ACC112 (cell line): ENCODE measurements around the gene LRRK1.

Experiments
- H2AFZ ChIP-seq: fragments of 200-600 bp; sonication (generic); one replicate; pipeline ENCODE4 v1.6.0; 2017; ENCODE audit warnings: antibody characterized with exemption, low read length; ENCODE audit not compliant: unreplicated experiment
- H3K27ac ChIP-seq: fragments of 200-600 bp; sonication (generic); 2 replicates; pipeline ENCODE4 v1.5.1; 2014; ENCODE audit warnings: low read depth, mild to moderate bottlenecking, antibody characterized with exemption, low read length, moderate library complexity
- H3K27me3 ChIP-seq: fragments of 200-600 bp; sonication (generic); 2 replicates; pipeline ENCODE4 v1.6.1; 2014; ENCODE audit warnings: mild to moderate bottlenecking, antibody characterized with exemption, low read length, moderate library complexity, mixed read lengths; ENCODE audit not compliant: insufficient read depth
- H3K36me3 ChIP-seq: fragments of 200-600 bp; sonication (generic); 2 replicates; pipeline ENCODE4 v1.6.1; 2016; ENCODE audit warnings: mild to moderate bottlenecking, antibody characterized with exemption, low read length, moderate library complexity, mixed read lengths; ENCODE audit not compliant: insufficient read depth
- H3K4me1 ChIP-seq: fragments of 200-600 bp; sonication (generic); one replicate; pipeline ENCODE4 v1.6.1; 2016; ENCODE audit warnings: low read length, mixed read lengths; ENCODE audit not compliant: insufficient read depth, unreplicated experiment, control insufficient read depth
- H3K4me3 ChIP-seq: fragments of 200-600 bp; sonication (generic); 2 replicates; pipeline ENCODE4 v1.5.1; 2014; ENCODE audit warnings: mild to moderate bottlenecking, low read depth, low read length
- H3K79me2 ChIP-seq: fragments of 200-600 bp; sonication (generic); one replicate; pipeline ENCODE4 v1.6.0; 2016; ENCODE audit warnings: low read length; ENCODE audit not compliant: control insufficient read depth, unreplicated experiment, insufficient read depth

LRRK1 gene

DNA sequence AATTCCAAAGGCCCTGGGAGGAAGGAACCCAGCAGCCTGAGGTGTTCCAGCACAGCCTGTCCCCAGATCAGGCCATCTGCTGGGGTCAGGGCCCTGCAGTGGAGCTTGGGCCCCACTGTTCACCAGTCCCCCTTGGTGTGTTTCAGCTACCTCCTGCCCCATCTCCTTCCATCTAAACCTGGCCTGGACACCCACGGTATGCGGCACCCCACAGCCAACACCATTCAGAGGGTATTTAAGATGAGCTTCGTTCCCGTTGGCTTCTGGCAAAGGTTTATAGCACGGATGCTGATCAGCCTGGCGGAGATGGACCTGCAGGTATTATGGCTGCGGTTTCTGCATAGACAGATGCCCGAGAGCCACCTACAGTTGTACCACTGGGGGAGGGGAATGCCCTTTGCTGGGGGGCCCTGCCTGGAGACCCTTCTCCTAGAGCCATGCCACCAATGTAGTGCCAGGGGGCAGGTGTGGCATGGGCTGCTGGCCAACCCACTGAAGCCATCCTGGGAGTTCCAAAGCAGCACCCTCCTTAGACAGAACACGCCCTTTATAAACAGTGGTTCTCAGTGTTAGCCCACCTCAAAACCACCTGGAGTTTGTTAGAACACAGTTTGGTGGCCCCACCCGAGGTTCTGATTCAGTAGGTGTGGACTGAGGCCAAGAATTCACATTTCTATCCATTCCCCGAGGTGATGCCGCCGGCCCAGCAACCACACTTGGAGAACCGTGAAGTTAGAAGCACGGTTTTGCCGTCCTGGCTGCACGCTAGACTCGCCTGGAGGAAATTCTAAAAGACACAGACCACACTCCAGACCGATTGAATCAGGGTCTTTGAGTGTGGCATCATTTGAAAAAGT lies 126.9 kb downstream of the LRRK1 start:
- Histone ChIP-seq H3K36me3 (peaks cover 6% of the 10 kb centered on the region), H3K4me3 (no peak overlapping the region), H3K79me2 (no peaks in the 10 kb centered on the region), H3K27me3 (no peaks in the 10 kb centered on the region), H2AFZ (no peak overlapping the region), H3K27ac (no peak overlapping the region), H3K4me1 (no peaks in the 10 kb centered on the region)

DNA sequence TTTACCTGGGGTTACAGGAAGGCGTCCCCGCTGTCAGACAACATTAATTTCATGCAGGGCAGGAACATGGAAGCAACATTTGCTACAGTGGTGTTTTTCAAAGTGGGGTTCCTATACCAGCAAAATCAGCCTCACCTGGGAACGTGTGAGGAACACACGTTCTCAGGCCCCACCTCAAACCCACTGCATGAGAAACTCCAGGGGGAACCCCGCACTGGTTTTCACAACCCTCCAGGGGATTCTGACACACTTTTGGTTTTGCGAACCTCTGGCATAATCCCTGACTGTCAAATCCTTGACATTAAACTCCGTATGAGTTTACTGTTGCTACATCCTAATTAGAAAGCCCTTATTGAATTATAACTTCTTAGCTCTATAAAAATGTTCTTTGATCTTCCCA lies 127.7 kb downstream of the LRRK1 start:
- Histone ChIP-seq H3K79me2 (no peaks in the 10 kb centered on the region), H3K27ac (no peak overlapping the region), H3K4me1 (no peaks in the 10 kb centered on the region), H2AFZ (no peak overlapping the region), H3K4me3 (no peak overlapping the region), H3K27me3 (no peaks in the 10 kb centered on the region), H3K36me3 (no peaks in the 10 kb centered on the region; the same call in none of the 2 replicates)

DNA sequence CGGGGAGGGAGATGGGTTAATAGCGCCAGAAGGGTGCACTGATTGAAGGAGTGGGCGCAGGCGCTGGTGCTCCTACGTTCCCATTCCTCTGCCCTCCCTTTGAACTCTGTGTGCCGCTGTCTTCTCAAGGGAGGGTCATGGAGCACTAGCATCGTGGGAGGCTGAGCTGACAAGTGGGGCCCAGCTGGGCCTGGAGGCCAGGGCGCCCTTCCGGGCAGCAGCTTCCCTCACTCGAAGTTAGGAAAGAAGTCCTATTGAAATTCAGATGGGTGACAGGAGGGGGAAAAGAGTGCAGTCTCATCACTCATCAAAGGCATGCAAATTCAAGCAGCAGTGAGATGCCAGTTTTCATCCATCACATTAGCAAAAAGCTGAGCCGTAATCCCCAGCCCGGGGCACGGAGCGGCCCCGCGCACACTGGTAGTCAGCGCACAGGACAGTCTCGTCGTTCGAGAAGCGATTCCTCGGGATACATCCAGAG lies 128.2 kb downstream of the LRRK1 start:
- no peak overlapping the region for H3K27ac ChIP-seq
- H2AFZ ChIP-seq: no peak overlapping the region
- H3K4me3 ChIP-seq: no peak overlapping the region
- H3K4me1 ChIP-seq: no peaks in the 10 kb centered on the region
- no peaks in the 10 kb centered on the region; the same call in 1 of the 2 replicates for H3K36me3 ChIP-seq
- no peaks in the 10 kb centered on the region for H3K79me2 ChIP-seq
- no peaks in the 10 kb centered on the region for H3K27me3 ChIP-seq

DNA sequence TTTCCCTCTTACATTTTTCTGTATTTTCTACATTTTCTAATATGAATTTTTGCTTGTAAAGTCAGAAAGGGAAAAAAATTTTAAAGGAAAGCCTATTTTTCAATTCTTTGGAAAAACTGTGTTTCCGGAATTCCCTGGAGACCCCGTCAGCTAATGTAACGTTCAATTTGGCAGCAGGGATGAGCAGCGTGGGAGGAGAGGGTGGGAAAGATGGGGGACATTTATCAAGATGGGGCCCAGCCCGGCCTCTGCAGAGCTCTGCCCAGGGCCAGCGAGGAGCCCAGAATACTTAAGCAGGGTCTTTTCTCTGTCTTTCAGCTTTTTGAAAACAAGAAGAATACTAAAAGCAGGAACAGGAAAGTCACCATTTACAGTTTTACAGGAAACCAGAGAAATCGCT lies 129.0 kb downstream of the LRRK1 start:
- H3K27ac ChIP-seq: no peak overlapping the region
- H3K79me2 ChIP-seq: no peaks in the 10 kb centered on the region
- H3K4me3 ChIP-seq: no peak overlapping the region
- H3K27me3 ChIP-seq: no peaks in the 10 kb centered on the region
- no peaks in the 10 kb centered on the region; the same call in 1 of the 2 replicates for H3K36me3 ChIP-seq
- H2AFZ ChIP-seq: no peak overlapping the region
- no peaks in the 10 kb centered on the region for H3K4me1 ChIP-seq

DNA sequence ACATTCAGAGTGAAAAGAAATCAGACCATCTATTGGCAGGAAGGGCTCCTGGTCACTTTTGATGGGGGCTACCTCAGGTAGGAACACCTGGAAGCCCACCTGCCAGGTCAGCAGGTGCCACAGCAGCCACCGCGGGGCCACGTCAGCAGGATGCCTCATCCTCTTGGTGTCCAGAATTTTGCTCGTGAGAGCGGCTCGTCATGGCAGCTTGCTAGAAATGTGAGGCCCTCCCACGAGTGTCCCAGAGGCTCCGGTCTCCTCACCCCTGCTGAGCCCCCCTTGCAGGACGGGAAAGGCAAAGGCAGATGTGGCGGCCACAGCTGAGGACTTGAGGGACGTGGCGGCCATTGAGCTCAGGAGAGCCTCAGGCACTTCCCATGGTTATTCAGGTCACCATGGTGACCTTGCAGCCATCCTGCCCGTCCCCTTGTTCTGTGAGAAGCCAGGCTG lies 129.4 kb downstream of the LRRK1 start:
- H3K27me3 ChIP-seq: no peaks in the 10 kb centered on the region
- H3K4me1 ChIP-seq: no peaks in the 10 kb centered on the region
- no peak overlapping the region for H3K27ac ChIP-seq
- no peaks in the 10 kb centered on the region; the same call in 1 of the 2 replicates for H3K36me3 ChIP-seq
- H3K4me3 ChIP-seq: no peak overlapping the region
- H3K79me2 ChIP-seq: no peaks in the 10 kb centered on the region
- no peak overlapping the region for H2AFZ ChIP-seq

DNA sequence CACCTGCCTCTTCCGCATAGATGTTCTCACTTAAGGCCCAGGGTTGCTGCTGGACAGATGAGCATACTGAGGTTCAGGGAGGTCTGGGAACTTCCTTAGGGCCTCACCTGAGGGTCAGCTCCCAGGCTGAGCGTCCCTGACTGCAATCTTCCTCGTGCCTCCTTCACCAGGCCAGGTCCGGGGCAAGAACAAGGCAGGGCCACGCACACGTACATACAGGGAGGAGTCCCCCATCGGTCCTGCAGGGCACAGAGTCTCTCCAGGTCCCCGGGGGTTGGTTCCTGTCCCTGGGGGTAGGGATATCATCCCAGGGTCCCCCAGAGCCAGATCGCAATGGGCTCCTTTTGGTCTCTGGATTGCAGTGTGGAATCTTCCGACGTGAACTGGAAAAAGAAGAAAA lies 130.1 kb downstream of the LRRK1 start:
- Histone ChIP-seq H3K27ac (no peak overlapping the region), H3K4me3 (no peak overlapping the region), H3K36me3 (no peaks in the 10 kb centered on the region; the same call in 1 of the 2 replicates), H3K27me3 (no peaks in the 10 kb centered on the region), H3K79me2 (no peaks in the 10 kb centered on the region), H2AFZ (no peak overlapping the region), H3K4me1 (no peaks in the 10 kb centered on the region)

DNA sequence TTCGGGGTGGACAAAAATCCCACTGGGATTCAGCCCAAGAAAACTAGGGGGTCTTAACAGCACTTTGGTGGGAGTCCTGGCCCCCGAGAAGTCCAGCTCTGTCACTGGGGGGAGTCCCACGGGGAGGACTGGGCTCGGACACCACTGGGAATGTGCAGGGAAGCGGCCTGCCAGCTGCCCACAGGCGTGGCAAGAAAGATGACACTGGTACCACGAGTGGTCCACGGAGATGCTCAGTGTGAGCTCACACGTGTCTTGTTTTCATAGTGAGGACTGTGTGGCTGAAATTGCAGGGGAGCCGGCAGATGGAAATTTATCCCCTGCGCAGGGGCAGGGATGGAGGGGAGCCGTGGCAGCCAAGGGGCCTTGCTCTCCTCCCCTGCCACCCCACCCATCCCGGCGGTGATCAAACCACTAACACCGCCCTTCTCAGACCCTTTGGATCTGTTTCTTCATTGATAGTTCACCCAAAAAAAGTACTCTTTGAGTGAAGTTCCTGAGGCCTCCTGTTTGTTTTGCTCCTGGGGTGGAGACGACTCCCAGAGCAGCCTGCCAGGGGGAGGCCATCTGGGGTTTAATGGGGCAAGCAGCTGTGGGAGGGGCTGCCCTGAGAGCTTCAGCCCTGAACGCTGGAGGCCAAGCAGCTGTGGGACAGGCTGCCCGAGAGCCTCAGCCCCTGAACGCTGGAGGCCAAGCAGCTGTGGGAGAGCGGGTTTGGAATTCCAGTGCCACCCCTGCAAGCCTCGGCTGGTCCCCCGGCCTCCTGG lies 130.9 kb downstream of the LRRK1 start:
- no peaks in the 10 kb centered on the region for H3K79me2 ChIP-seq
- peaks cover 4% of the 10 kb centered on the region; the same call in 1 of the 2 replicates for H3K36me3 ChIP-seq
- no peak overlapping the region for H3K4me3 ChIP-seq
- H2AFZ ChIP-seq: no peak overlapping the region
- no peak overlapping the region for H3K27ac ChIP-seq
- H3K4me1 ChIP-seq: no peaks in the 10 kb centered on the region
- no peaks in the 10 kb centered on the region for H3K27me3 ChIP-seq

DNA sequence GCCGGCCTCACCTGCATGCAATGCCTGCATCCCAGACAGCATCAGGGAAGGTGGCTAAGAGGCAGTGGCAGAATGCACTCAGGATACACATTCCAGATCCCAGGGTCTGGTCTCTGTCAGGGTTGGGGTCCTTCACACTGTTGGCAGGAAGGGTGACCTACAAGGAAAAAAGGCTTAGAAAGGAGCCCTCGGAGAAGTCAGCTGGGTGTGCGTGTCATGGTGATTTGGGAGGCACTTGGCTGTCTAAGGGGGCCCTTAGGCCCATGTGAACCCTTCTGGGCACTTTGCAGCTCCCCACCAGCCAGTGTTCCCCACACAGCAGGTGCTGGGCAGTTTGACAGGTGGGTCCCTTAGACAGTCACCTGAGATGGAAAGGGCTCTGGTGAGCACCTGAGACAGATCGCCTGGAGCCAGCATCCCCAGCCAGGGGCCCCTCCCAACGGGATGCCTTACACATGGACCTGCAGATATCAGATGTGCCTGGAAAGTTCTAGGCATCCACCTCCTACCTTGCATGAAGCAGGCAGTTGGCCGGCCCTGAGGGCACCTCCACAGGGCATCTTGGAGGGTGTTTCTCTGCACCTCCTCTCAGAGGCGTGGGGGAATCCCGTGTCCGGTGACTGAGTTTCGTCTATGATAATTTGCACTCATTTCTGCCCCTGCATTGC lies 131.6 kb downstream of the LRRK1 start:
- Histone ChIP-seq H3K4me3 (no peak overlapping the region), H2AFZ (no peak overlapping the region), H3K79me2 (no peaks in the 10 kb centered on the region), H3K27me3 (no peaks in the 10 kb centered on the region), H3K36me3 (peaks cover 6% of the 10 kb centered on the region; the same call in 1 of the 2 replicates), H3K4me1 (no peaks in the 10 kb centered on the region), H3K27ac (no peak overlapping the region)

DNA sequence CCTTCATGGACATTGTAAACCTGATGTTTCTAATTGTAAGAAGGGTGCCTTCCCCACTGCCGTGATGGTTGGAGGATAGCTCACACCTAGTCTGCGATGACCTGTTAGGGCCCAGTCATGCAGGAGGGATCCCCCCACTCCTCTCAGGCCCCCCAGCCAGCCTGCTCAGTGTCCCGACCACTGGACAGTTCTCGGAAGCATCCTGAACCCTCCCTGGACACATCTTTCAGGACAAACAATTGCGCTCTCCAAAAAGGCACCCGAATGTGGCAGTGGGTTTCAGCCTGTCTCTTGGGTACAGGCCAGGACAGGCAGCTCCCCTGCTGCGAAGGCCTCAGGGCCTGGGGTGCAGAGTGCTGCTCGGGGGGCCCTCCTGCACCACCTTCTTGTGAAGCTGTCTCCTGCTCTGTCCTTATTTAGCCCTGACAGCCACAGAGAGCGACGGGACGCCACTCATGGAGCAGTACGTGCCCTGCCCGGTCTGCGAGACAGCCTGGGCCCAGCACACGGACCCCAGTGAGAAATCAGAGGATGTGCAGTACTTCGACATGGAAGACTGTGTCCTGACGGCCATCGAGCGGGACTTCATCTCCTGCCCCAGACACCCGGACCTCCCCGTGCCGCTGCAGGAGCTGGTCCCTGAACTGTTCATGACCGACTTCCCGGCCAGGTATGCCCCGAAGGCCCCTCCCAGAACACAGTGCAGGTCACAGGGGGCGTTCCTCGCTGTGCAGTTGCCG lies 132.3 kb downstream of the LRRK1 start:
- Histone ChIP-seq H3K4me1 (no peaks in the 10 kb centered on the region), H3K4me3 (no peak overlapping the region), H3K27ac (no peak overlapping the region), H2AFZ (no peak overlapping the region), H3K27me3 (no peaks in the 10 kb centered on the region), H3K79me2 (no peaks in the 10 kb centered on the region), H3K36me3 (peaks cover 6% of the 10 kb centered on the region; the same call in 1 of the 2 replicates)
